HuH-7.5 (cell line): ENCODE results near the gene PSPH.

ENCODE experiments used
- DNase-seq: peaks from one replicate; pipeline ENCODE4 v3.0.0; 2011; ENCODE audit warnings: low spot score

PSPH gene

DNA sequence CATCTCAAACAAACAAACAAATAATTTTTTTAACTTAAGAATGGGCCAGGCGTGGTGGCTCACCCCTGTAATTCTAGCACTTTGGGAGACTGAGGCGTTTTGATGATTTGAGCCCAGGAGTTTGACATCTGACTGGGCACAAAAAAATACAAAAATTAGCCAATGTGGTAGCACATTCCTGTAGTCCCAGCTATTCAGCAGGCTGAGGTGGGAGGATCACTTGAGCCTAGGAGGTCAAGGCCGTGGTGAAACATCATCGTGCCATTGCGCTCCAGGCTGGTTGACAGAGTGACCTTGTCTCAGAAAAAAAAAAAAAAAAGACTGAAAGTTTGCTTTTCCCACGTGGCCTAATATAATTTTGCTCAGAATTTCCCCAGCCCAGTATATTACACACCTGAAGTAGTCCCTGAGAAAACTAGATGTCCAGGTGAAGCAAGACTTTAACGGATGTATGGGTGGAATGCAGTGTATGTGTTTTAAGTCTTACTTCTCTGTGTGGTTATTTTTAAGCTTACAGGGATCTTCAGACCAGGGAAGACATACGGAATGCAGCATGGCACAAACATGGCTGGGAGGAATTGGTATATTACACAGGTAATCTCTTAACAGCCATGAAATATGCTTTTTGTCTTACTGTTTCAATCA is 54.3 kb downstream of the PSPH start:
- DNase-seq = no peak

GRCh38 chr7:55992346-55992745 is 58.9 kb downstream of the PSPH start:
- no peak for DNase-seq

- no peak for DNase-seq
Measured at GRCh38 chr7:55983537-55983936, 67.7 kb downstream of the PSPH start.

GRCh38 chr7:55980266-55980665 is 71.0 kb downstream of the PSPH start:
- DNase-seq = no peak

DNA sequence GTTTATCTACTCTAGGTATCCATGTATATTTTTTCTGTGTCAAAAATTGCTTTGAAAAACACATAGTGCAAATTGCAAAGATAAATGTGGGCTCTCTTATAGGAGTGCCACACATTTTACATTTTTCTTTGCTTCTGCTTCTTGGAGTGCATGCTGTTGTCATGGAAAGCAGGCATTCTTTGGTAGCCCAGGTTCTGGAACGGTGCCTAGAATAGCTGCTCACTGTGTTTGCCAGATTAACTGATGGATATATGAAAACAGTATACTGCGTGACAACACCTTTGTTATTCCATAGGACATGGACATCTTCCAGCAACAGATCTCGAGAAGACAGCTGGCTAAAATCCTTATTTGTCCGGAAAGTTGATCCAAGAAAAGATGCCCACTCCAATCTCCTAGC is 73.4 kb downstream of the PSPH start:
- no peak for DNase-seq

DNA sequence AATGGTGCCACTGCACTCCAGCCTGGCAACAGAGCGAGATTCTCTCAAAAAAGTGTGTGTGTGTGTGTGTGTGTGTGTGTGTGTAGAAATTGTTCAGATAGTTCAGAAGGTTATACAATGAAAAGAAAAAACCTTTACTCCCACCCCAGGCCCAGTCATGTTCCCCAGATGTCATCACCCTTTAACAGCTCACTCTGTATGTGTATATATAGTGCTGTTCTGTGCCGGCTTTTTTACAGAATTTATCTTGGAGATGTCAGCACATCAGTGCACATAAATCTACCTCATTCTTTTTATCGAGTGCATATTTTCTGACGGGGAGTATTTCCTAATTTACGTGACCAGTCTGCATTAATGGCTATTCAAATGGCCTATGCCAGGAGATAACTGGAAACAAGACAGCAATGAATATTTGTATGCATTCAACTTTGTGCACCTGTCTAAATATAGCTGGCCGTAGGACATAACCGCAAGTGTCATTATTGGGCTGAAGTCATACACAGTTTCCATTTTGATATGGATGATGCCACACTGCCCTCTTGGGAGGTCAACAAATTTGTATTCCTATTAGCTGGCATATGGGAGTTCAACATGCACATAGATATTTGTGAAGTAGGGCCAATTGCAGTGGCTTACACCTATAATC is 75.1 kb downstream of the PSPH start:
- no peak for DNase-seq

DNA sequence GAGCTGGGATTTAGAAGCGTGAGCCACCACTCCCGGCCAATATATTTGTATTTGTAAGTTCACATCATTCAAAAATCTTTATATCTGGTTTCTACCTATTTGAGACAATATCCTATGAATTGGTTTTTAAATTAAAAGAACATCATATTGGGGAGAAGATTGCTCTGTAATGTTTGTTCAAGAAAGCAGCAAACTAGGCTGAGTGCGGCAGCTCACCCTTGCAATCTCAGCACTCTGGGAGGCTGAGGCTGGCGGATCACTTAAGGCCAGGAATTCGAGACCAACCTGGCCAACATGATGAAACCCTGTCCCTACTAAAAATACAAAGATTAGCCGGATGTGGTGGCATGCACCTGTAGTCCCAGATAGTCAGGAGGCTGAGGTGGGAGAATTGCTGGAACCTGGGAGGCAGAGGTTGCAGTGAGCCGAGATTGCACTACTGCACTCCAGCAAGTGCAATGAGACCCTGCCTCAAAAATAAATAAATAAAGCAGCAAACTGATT is 77.4 kb downstream of the PSPH start:
- no peak for DNase-seq

GRCh38 chr7:55970978-55971377 is 80.3 kb downstream of the PSPH start:
- no peak for DNase-seq

- DNase-seq = no peak
Measured at GRCh38 chr7:55970561-55970960, 80.7 kb downstream of the PSPH start.

DNA sequence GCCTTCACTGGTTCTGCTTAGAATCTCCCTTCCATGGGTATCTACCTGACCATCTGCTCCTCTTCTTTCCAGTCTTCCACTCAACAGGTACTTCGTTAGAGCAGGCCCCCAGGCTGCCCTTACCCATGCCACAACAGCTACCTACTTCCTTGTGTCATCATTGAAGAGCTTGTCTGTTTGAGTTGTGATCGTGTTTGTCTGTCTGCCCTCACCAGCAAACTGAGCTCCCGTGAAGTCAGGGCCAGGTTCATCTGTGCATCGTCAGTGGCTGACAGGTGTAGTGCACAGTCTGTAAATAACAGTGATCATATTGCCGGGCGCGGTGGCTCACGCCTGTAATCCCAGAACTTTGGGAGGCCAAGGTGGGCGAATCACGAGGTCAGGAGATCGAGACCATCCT is 81.9 kb downstream of the PSPH start:
- DNase-seq = no peak

GRCh38 chr7:55966851-55967250 is 84.4 kb downstream of the PSPH start:
- DNase-seq = no peak

- DNase-seq = no peak
Measured at GRCh38 chr7:55965805-55966421, 85.3 kb downstream of the PSPH start.

DNA sequence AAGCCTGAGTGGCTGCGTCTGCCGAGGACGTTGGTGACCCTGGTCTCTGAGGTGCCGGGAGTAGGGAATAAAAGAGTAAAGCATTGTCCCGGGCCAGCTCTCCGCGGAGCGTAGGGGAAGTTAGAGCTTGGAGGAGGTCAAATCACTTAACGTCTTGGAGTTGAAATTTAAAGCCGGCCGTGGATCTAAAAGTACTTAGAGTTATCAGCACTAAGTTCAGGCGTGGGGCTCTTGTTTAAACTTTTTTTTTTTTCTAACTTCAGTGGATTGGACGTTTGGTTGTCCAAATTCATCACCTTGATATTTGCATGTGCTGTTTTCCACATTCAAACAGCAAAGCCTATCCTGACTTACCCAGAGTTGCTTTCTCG is 86.2 kb downstream of the PSPH start:
- DNase-seq = no peak

DNA sequence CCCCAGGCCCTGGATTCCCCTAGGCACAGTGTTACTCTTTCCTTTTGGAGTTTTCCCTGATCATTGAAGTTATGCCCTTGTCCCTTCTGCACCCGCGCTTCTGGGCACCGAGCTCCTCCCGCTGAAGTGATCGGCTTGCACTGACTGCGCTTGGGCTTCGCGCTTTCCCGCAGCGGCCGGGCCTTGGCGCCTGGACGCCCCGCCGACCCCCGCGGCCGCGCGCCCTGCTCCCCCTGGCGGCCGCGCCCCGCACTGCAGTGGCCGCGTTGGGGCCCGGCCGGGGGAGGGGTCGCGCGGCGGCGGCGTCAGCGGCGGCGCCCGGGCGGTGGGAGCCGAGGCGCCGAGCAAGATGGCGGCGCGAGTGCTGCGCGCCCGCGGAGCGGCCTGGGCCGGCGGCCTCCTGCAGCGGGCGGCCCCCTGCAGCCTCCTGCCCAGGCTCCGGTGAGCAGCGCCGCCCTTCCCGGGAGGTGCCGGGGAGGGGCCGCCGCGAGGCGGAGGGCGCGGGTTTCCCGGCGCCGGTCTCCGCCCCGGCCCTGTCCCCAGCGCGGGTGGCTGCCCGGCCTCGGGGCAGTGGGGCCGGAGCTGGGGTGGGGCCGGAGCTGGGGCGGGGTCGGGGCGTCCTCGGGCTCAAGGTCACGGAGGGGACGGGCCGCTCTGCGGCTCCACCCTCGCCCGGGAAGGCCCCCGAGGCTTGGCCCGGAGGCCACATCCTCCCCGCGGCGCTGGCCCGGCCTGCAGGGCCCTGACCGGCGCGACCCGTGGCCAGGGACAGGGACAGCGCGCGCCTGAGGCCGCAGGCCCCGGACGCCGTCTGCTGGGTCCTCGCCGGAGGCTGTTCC is 86.8 kb downstream of the PSPH start, which contains the start of gene NIPSNAP2:
Gene NIPSNAP2, plus strand, starts transcription at position 325 of the 839 bp plus-strand sequence. Its CDS starts 25 bp downstream, at position 350.
- DNase-seq = peak; percentile 89

DNA sequence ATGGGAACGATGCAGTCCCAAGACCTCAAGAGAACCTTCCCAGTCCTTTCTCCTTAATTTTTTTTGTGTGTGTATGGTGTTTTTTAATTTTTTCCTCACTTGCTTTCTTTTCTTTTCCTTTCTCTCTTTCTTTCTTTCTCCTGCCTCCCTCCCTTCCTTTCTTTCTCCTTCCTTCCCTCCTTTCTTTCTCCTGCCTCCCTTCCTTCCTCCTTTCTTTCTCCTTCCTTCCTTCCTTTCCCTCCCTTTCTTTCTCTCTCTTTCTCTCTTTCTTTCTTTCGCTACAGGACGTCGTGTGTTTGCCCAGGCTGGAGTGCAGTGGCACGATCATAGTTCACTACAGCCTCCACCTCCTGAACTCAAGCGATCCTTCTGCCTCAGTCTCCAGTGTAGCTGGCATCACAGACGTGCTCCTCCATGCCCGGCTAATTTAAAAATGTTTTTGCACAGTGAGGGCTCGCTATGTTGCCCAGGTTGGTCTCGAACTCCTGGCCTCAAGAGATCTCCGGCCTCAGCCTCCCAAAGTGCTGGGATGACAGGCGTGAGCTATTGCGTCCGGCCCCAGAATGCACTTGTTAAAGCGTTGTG is 87.6 kb downstream of the PSPH start:
- no peak for DNase-seq

- DNase-seq = no peak
Measured at GRCh38 chr7:55962014-55962413, 89.2 kb downstream of the PSPH start.
